Suppressor macrophage treated with lipopolysaccharide for 1 hour (primary cell): ENCODE measurements around the gene CIT.
"Not testable (repeated sequence)": the region's sequence is repeated elsewhere in the genome, so short reads cannot be mapped to it uniquely, and the experiment has no call there.

Source experiments
- DNase-seq, 3 donors: peaks; one replicate each; pipeline ENCODE4 v3.0.0-alpha.2; 2020 to 2022

CIT gene

GRCh38 chr12:119876761-119877638, at the start of gene CIT:
CIT (minus strand) TSS chr12:119877320; CDS start chr12:119876168, 1,152 bp downstream.
- peak; percentile 96 to 97 (median 97) for DNase-seq

GRCh38 chr12:119925269-119925668, 48.1 kb upstream of the CIT start:
- no peak for DNase-seq

- DNase-seq: no peak
Measured at GRCh38 chr12:119920064-119920463, 42.9 kb upstream of the CIT start.

- no peak for DNase-seq
Measured at GRCh38 chr12:119915894-119916510, 38.9 kb upstream of the CIT start.

- no peak for DNase-seq
Measured at GRCh38 chr12:119914666-119915065, 37.5 kb upstream of the CIT start.

- no peak for DNase-seq
Measured at GRCh38 chr12:119913536-119914330, 36.6 kb upstream of the CIT start.

GRCh38 chr12:119911182-119911581, 34.1 kb upstream of the CIT start:
- peak in 2 of 3 donors; percentile 28 to 45 for DNase-seq

- DNase-seq: no peak
Measured at GRCh38 chr12:119910586-119910985, 33.5 kb upstream of the CIT start.

GRCh38 chr12:119902084-119902509, 25.0 kb upstream of the CIT start:
- DNase-seq: peak; percentile 75 to 80 (median 76)

- DNase-seq: no peak
Measured at GRCh38 chr12:119901670-119902069, 24.6 kb upstream of the CIT start.

- DNase-seq: no peak
Measured at GRCh38 chr12:119894916-119895315, 17.8 kb upstream of the CIT start.

GRCh38 chr12:119892611-119893010, 15.5 kb upstream of the CIT start:
- not testable (repeated sequence) for DNase-seq

- no peak for DNase-seq
Measured at GRCh38 chr12:119885549-119885948, 8.4 kb upstream of the CIT start.

- not testable (repeated sequence) for DNase-seq
Measured at GRCh38 chr12:119883791-119884190, 6.7 kb upstream of the CIT start.

GRCh38 chr12:119883237-119883636, 6.1 kb upstream of the CIT start:
- no peak for DNase-seq

- no peak for DNase-seq
Measured at GRCh38 chr12:119877639-119877948, 474 bp upstream of the CIT start.

GRCh38 chr12:119870457-119870856, 6.7 kb downstream of the CIT start:
- DNase-seq: no peak

- peak; percentile 35 to 60 (median 39) for DNase-seq
Measured at GRCh38 chr12:119869720-119870119, 7.4 kb downstream of the CIT start.

GRCh38 chr12:119868992-119869391, 8.1 kb downstream of the CIT start:
- DNase-seq: peak; percentile 28 to 49 (median 35)

GRCh38 chr12:119864591-119864990, 12.5 kb downstream of the CIT start:
- DNase-seq: no peak

GRCh38 chr12:119859241-119859640, 17.9 kb downstream of the CIT start:
- no peak for DNase-seq

GRCh38 chr12:119857041-119857591, 20.0 kb downstream of the CIT start:
- no peak for DNase-seq

GRCh38 chr12:119850330-119850729, 26.8 kb downstream of the CIT start:
- DNase-seq: no peak
